ENCODE measurements around the gene ZNF554. TPM values are rescaled to one million over a fixed set of nuclear protein-coding genes. Genes with fewer than 3 reads are reported as not detected.

Gene ZNF554
- polyA plus RNA-seq, 2 of the 4 experiments (the other 2 are of a cell fraction) = 0.54 to 0.65 TPM

DNA sequence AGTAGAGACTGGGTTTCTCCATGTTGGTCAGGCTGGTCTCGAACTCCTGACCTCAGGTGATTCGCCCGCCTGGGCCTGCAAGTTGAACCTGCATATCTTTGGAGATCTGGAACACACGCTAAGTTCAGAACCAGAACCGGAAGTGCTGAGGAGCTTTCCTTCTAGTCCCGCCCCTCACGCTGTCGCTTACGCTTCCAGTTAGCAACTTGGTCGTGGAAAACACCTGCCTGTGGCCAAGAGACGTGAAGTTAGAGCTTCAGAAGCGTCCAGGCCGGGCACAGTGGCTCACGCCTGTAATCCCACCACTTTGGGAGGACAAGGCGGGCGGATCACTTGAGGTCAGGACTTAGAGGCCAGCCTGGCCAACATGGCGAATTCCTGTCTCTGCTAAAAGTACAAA is 66.1 kb downstream of the ZNF554 start:
- ATAC-seq = no peak
- 69% methylated on average over 9 of the region's 17 CpGs for WGBS (ENCODE audit: missing lambda C conversion rate)
- TF ChIP-seq NR3C1 (IDR thresholded peaks at IDR 0.05) (no peak), NFE2L2 (conservative IDR thresholded peaks at IDR 0.05; ENCODE audit: low read length) (no peak), MYC (IDR thresholded peaks at IDR 0.05; ENCODE audit: borderline replicate concordance, low read length) (no peak), JUNB (IDR thresholded peaks at IDR 0.05) (no peak), EHF (CRISPR knock-in tag; IDR thresholded peaks at IDR 0.05) (no peak), EP300 (IDR thresholded peaks at IDR 0.05) (no peak), CBX2 (IDR thresholded peaks at IDR 0.05; ENCODE audit: borderline replicate concordance, low read depth) (no peak), CHD4 (IDR thresholded peaks at IDR 0.05; ENCODE audit: borderline replicate concordance) (no peak)
- TF ChIP-seq, protein P1, sequence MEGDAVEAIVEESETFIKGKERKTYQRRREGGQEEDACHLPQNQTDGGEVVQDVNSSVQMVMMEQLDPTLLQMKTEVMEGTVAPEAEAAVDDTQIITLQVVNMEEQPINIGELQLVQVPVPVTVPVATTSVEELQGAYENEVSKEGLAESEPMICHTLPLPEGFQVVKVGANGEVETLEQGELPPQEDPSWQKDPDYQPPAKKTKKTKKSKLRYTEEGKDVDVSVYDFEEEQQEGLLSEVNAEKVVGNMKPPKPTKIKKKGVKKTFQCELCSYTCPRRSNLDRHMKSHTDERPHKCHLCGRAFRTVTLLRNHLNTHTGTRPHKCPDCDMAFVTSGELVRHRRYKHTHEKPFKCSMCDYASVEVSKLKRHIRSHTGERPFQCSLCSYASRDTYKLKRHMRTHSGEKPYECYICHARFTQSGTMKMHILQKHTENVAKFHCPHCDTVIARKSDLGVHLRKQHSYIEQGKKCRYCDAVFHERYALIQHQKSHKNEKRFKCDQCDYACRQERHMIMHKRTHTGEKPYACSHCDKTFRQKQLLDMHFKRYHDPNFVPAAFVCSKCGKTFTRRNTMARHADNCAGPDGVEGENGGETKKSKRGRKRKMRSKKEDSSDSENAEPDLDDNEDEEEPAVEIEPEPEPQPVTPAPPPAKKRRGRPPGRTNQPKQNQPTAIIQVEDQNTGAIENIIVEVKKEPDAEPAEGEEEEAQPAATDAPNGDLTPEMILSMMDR (IDR thresholded peaks at IDR 0.05) = no peak
- TF ChIP-seq, protein P2, sequence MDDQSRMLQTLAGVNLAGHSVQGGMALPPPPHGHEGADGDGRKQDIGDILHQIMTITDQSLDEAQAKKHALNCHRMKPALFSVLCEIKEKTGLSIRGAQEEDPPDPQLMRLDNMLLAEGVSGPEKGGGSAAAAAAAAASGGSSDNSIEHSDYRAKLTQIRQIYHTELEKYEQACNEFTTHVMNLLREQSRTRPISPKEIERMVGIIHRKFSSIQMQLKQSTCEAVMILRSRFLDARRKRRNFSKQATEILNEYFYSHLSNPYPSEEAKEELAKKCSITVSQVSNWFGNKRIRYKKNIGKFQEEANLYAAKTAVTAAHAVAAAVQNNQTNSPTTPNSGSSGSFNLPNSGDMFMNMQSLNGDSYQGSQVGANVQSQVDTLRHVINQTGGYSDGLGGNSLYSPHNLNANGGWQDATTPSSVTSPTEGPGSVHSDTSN (IDR thresholded peaks at IDR 0.05) = no peak
- Histone ChIP-seq H3K4me3 (no peak overlapping the region), H3K4me1 (no peaks in the 10 kb centered on the region), H3K27ac (no peak overlapping the region), H3K9me3 (peaks cover 15% of the 10 kb centered on the region; the same call in 2 of the 3 replicates), H3K4me2 (no peak overlapping the region)
- no peak for DNase-seq (ENCODE audit: low read depth in 1 of 2, low spot score in 1 of 2)
- no peak for FAIRE-seq
- ChIA-PET CTCF (interaction anchor here (1.1 kb wide), 1 partner anchor 9 kb away, joined by 3 read pairs; no protein-coding TSS in a partner anchor), POLR2A (no interaction called here)

Other genes with a start within 250 kb of the ZNF554 start
- gene GNG7, start 117.2 kb upstream of the ZNF554 start, polyA plus RNA-seq (2011; rRNA removed) = 0.04 and 0.08 TPM in 2 replicates
- gene GNG7, start 117.2 kb upstream of the ZNF554 start, polyA plus RNA-seq (2017; fragmentation: RNase III; extraction: RNeasy Plus Mini Kit Qiagen cat#74134 plus additional on column Dnase treatment) = 0.06 to 0.08 TPM (median 0.07 TPM) in 3 replicates
- gene DIRAS1, start 98.5 kb upstream of the ZNF554 start, polyA plus RNA-seq (2011; rRNA removed) = 1.6 and 2.5 TPM in 2 replicates
- gene DIRAS1, start 98.5 kb upstream of the ZNF554 start, polyA plus RNA-seq (2017; fragmentation: RNase III; extraction: RNeasy Plus Mini Kit Qiagen cat#74134 plus additional on column Dnase treatment) = 2.6 to 4.3 TPM (median 3.7 TPM) in 3 replicates
- gene SLC39A3, start 79.9 kb upstream of the ZNF554 start, polyA plus RNA-seq (2011; rRNA removed) = 29.6 and 38.1 TPM in 2 replicates
- 25.0 to 28.3 TPM (median 26.5 TPM) in 3 replicates for gene SLC39A3, start 79.9 kb upstream of the ZNF554 start, polyA plus RNA-seq (2017; fragmentation: RNase III; extraction: RNeasy Plus Mini Kit Qiagen cat#74134 plus additional on column Dnase treatment)
- gene SGTA, start 36.6 kb upstream of the ZNF554 start, polyA plus RNA-seq (2011; rRNA removed) = 39.1 and 44.4 TPM in 2 replicates
- 47.6 to 51.6 TPM (median 48.0 TPM) in 3 replicates for gene SGTA, start 36.6 kb upstream of the ZNF554 start, polyA plus RNA-seq (2017; fragmentation: RNase III; extraction: RNeasy Plus Mini Kit Qiagen cat#74134 plus additional on column Dnase treatment)
- 43.5 and 46.7 TPM in 2 replicates for gene THOP1, start 34.4 kb upstream of the ZNF554 start, polyA plus RNA-seq (2011; rRNA removed)
- 87.7 to 90.5 TPM (median 89.9 TPM) in 3 replicates for gene THOP1, start 34.4 kb upstream of the ZNF554 start, polyA plus RNA-seq (2017; fragmentation: RNase III; extraction: RNeasy Plus Mini Kit Qiagen cat#74134 plus additional on column Dnase treatment)
- 2.3 and 3.7 TPM in 2 replicates for gene ZNF555, start 21.6 kb downstream of the ZNF554 start, polyA plus RNA-seq (2011; rRNA removed)
- gene ZNF555, start 21.6 kb downstream of the ZNF554 start, polyA plus RNA-seq (2017; fragmentation: RNase III; extraction: RNeasy Plus Mini Kit Qiagen cat#74134 plus additional on column Dnase treatment) = 1.4 to 1.7 TPM (median 1.5 TPM) in 3 replicates
- not detected in 2 replicates for gene ZNF556, start 47.5 kb downstream of the ZNF554 start, polyA plus RNA-seq (2011; rRNA removed)
- not detected in 3 replicates for gene ZNF556, start 47.5 kb downstream of the ZNF554 start, polyA plus RNA-seq (2017; fragmentation: RNase III; extraction: RNeasy Plus Mini Kit Qiagen cat#74134 plus additional on column Dnase treatment)
- 2.6 and 3.3 TPM in 2 replicates for gene ZNF57, start 81.1 kb downstream of the ZNF554 start, polyA plus RNA-seq (2011; rRNA removed)
- gene ZNF57, start 81.1 kb downstream of the ZNF554 start, polyA plus RNA-seq (2017; fragmentation: RNase III; extraction: RNeasy Plus Mini Kit Qiagen cat#74134 plus additional on column Dnase treatment) = 1.9 to 2.5 TPM (median 2.2 TPM) in 3 replicates
- gene ZNF77, start 125.1 kb downstream of the ZNF554 start, polyA plus RNA-seq (2011; rRNA removed) = 3.4 and 4.1 TPM in 2 replicates
- 1.7 to 1.9 TPM (median 1.7 TPM) in 3 replicates for gene ZNF77, start 125.1 kb downstream of the ZNF554 start, polyA plus RNA-seq (2017; fragmentation: RNase III; extraction: RNeasy Plus Mini Kit Qiagen cat#74134 plus additional on column Dnase treatment)
- 3.1 and 6.1 TPM in 2 replicates for gene TLE6, start 157.7 kb downstream of the ZNF554 start, polyA plus RNA-seq (2011; rRNA removed)
- gene TLE6, start 157.7 kb downstream of the ZNF554 start, polyA plus RNA-seq (2017; fragmentation: RNase III; extraction: RNeasy Plus Mini Kit Qiagen cat#74134 plus additional on column Dnase treatment) = 4.2 to 5.4 TPM (median 5.1 TPM) in 3 replicates
- 2.1 and 2.7 TPM in 2 replicates for gene TLE2, start 209.4 kb downstream of the ZNF554 start, polyA plus RNA-seq (2011; rRNA removed)
- 1.9 to 3.1 TPM (median 2.6 TPM) in 3 replicates for gene TLE2, start 209.4 kb downstream of the ZNF554 start, polyA plus RNA-seq (2017; fragmentation: RNase III; extraction: RNeasy Plus Mini Kit Qiagen cat#74134 plus additional on column Dnase treatment)
- gene TLE5, start 242.6 kb downstream of the ZNF554 start, polyA plus RNA-seq (2011; rRNA removed) = 171 and 183 TPM in 2 replicates
- 191 to 231 TPM (median 216 TPM) in 3 replicates for gene TLE5, start 242.6 kb downstream of the ZNF554 start, polyA plus RNA-seq (2017; fragmentation: RNase III; extraction: RNeasy Plus Mini Kit Qiagen cat#74134 plus additional on column Dnase treatment)